Ecto neural progenitor cell (in vitro differentiated cells): Measurements from ENCODE around the gene CLIC4.
"Not testable (repeated sequence)": the region's sequence is repeated elsewhere in the genome, so short reads cannot be mapped to it uniquely, and the experiment has no call there.

Source experiments
- DNase-seq: peaks from one replicate; pipeline ENCODE4 v3.0.0-alpha.2; 2018; ENCODE audit warnings: low spot score

The CLIC4 gene

GRCh38 chr1:24771574-24771973, 26.3 kb downstream of the CLIC4 start:
- no peak for DNase-seq

GRCh38 chr1:24773618-24774017, 28.4 kb downstream of the CLIC4 start:
- DNase-seq: no peak

GRCh38 chr1:24775348-24775747, 30.1 kb downstream of the CLIC4 start:
- DNase-seq: no peak

- no peak for DNase-seq
Measured at GRCh38 chr1:24775916-24776315, 30.7 kb downstream of the CLIC4 start.

GRCh38 chr1:24776821-24777220, 31.6 kb downstream of the CLIC4 start:
- DNase-seq: no peak

- DNase-seq: no peak
Measured at GRCh38 chr1:24778141-24778540, 32.9 kb downstream of the CLIC4 start.

GRCh38 chr1:24779199-24779598, 34.0 kb downstream of the CLIC4 start:
- DNase-seq: not testable (repeated sequence)

- DNase-seq: no peak
Measured at GRCh38 chr1:24779689-24780464, 34.6 kb downstream of the CLIC4 start.

GRCh38 chr1:24780626-24781025, 35.4 kb downstream of the CLIC4 start:
- DNase-seq: not testable (repeated sequence)

GRCh38 chr1:24782689-24783088, 37.4 kb downstream of the CLIC4 start:
- DNase-seq: no peak

GRCh38 chr1:24783713-24784112, 38.5 kb downstream of the CLIC4 start:
- DNase-seq: no peak

GRCh38 chr1:24786191-24786590, 40.9 kb downstream of the CLIC4 start:
- no peak for DNase-seq

- DNase-seq: no peak
Measured at GRCh38 chr1:24790490-24790889, 45.2 kb downstream of the CLIC4 start.

- no peak for DNase-seq
Measured at GRCh38 chr1:24793447-24794129, 48.3 kb downstream of the CLIC4 start.

- DNase-seq: not testable (repeated sequence)
Measured at GRCh38 chr1:24794130-24794502, 48.9 kb downstream of the CLIC4 start.

- no peak for DNase-seq
Measured at GRCh38 chr1:24795236-24795635, 50.0 kb downstream of the CLIC4 start.

GRCh38 chr1:24796524-24796923, 51.3 kb downstream of the CLIC4 start:
- no peak for DNase-seq

- DNase-seq: not testable (repeated sequence)
Measured at GRCh38 chr1:24799242-24799641, 54.0 kb downstream of the CLIC4 start.

- DNase-seq: no peak
Measured at GRCh38 chr1:24801176-24801575, 55.9 kb downstream of the CLIC4 start.

- no peak for DNase-seq
Measured at GRCh38 chr1:24803220-24803619, 58.0 kb downstream of the CLIC4 start.

GRCh38 chr1:24803987-24804530, 58.8 kb downstream of the CLIC4 start:
- no peak for DNase-seq

GRCh38 chr1:24805534-24806301, 60.5 kb downstream of the CLIC4 start:
- DNase-seq: no peak

GRCh38 chr1:24806588-24806987, 61.3 kb downstream of the CLIC4 start:
- no peak for DNase-seq
